AG09319 (cell line): Measurements from ENCODE around the gene TPSB2.
"Not testable (repeated sequence)": the region's sequence is repeated elsewhere in the genome, so short reads cannot be mapped to it uniquely, and the experiment has no call there.

Experiments used
- DNase-seq: peaks from one replicate; pipeline ENCODE4 v3.0.0-alpha.2; 2010; ENCODE audit warnings: low read depth; ENCODE audit errors: extremely low read depth
- CTCF ChIP-seq: IDR thresholded peaks from 2 replicates; pipeline ENCODE4 v1.5.1; 2011; ENCODE audit warnings: low read depth, mild to moderate bottlenecking, inconsistent platforms, low read length, moderate library complexity

TPSB2 gene

DNA sequence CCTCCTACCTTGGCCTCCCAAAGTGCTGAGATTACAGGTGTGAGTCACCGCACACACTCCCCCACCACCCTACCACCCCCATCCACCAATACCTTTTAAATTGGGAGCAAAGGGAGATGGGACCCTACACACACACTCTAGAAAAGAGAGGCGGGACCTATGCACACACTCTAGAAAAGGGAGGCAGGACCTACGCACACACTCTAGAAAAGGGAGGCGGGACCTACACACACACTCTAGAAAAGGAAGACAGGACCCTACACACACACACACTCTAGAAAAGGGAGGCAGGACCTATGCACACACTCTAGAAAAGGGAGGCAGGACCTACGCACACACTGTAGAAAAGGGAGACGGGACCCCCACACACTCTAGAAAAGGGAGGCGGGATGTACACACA, 44.8 kb upstream of the TPSB2 start:
- no peak for DNase-seq
- TF ChIP-seq CTCF, result no peak

DNA sequence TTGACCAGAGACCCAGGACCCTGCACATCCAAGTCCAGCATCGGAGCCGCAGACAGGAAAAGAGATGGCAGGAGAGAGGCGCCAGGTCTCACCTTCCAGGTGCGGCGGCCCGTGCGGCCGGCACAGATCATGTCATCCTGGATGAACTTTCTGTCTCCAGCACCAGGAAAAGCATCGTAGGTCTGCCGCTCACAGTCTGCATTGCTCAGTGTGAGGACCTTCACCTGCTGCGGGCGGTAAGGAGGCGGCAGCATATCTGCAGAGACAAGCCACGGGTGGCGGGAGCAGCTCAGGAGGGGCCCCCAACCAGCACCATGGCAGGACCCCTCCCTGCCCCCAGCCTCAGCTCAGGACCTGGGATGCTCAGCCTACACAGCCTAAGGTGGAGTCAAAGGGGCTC, 43.8 kb upstream of the TPSB2 start:
- DNase-seq, result no peak

GRCh38 chr16:1272453-1273198, 42.6 kb upstream of the TPSB2 start:
- TF ChIP-seq CTCF, result no peak
- no peak for DNase-seq

More for the DNA sequence above, 43.8 kb upstream of the TPSB2 start:
- no peak for TF ChIP-seq CTCF

- not testable (repeated sequence) for DNase-seq
Measured at GRCh38 chr16:1271724-1272413, 41.9 kb upstream of the TPSB2 start.

DNA sequence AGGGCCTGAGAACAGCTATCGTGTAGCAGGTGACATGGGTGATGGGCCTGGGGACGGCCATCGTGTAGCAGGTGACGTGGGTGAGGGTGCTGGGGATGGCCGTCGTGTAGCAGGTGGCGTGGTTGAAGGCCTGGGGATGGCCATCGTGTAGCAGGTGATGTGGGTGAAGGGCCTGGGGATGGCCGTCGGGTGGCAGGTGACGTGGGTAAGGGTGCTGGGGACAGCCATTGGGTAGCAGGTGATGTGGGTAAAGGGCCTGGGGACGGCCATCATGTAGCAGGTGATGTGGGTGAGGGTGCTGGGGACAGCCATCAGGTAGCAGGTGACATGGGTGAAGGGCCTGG, 41.4 kb upstream of the TPSB2 start:
- DNase-seq, result no peak

DNA sequence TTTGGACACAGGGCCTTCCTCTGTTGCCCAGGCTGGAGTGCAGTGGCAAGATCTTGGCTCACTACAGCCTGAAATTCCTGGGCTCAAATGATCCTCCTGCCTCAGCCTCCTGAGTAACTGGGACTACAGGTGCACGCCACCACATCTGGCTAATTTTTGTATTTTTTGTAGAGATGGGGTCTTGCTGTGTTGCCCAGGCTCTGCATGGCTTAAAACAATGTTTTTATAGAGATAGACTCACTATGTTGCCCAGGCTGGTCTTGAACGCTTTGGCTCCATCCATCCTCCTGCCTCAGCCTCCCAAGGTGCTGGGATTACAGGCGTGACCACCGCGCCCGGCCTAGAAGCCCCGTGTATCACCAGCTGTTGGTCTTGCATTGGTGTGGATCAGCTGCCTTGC, 39.4 kb upstream of the TPSB2 start:
- not testable (repeated sequence) for DNase-seq

More for the DNA sequence above, 41.4 kb upstream of the TPSB2 start:
- TF ChIP-seq CTCF, result no peak

DNA sequence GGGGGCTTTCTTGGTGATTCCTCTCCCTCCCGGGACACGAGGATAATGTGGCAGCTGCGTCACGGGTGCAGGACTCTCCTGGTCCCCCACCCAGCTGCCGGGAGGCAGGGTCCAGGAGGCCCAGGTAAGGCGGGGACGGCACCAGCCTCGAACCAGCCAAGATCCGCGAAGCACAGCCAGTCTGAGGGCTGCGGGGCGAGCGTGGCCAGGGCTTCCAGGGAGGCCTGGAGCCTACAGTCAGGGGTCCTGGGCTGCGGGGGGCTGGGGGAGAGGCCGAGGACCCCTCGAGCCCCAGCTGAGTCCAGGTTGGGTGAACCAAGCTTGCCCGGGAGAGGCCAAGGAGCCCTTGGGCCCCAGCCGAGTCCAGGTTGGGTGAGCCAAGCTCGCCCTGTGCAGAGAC, 35.8 kb upstream of the TPSB2 start:
- no peak for DNase-seq
- TF ChIP-seq CTCF, result no peak

GRCh38 chr16:1265090-1265630, 35.2 kb upstream of the TPSB2 start:
- no peak for TF ChIP-seq CTCF

More at GRCh38 chr16:1265090-1265630, 35.2 kb upstream of the TPSB2 start:
- DNase-seq, result no peak
